Adrenal gland (tissue), 12 donors: Measurements from ENCODE around the gene GNAL. TPM values are rescaled to one million over a fixed set of nuclear protein-coding genes. Genes with fewer than 3 reads are reported as not detected.

Experiments
- DNase-seq, 7 donors: peaks; one replicate each; pipeline ENCODE4 v3.0.0-alpha.2; 2019 to 2020
- H3K27ac ChIP-seq, 5 donors: fragments of 200-600 bp; sonication (generic) in 4 of 5; 1 replicate in 3 of 5; 2 replicates in 2 of 5; pipeline versions ENCODE4 v1.5.1 to v1.8.0; 2016 to 2020; ENCODE audit warnings: mild to moderate bottlenecking in 1 of 5
- H3K27me3 ChIP-seq: fragments of 200-600 bp; 2 replicates; pipeline ENCODE4 v1.8.0; 2021
- H3K36me3 ChIP-seq, 2 donors: fragments of 200-600 bp; replicated peaks in 1 of 2; 1 replicate in 1 of 2; 2 replicates in 1 of 2; pipeline versions ENCODE4 v1.5.1 to v1.8.0; 2018 to 2022
- H3K4me1 ChIP-seq, 2 donors: fragments of 200-600 bp; replicated peaks in 1 of 2; 1 replicate in 1 of 2; 2 replicates in 1 of 2; pipeline versions ENCODE4 v1.5.1 to v1.8.0; 2018 to 2021
- H3K4me3 ChIP-seq, 4 donors: fragments of 200-600 bp; sonication (generic) in 3 of 4; one replicate each; pipeline ENCODE4 v1.5.1; 2016 to 2018
- H3K9me3 ChIP-seq, 3 donors: fragments of 200-600 bp; sonication (generic) in 1 of 3; replicated peaks in 1 of 3; 1 replicate in 2 of 3; 2 replicates in 1 of 3; pipeline versions ENCODE4 v1.5.1 to v1.8.0; 2016 to 2021
- CTCF ChIP-seq, 6 experiments: fragments of 450-650 bp in 4 of 6; fragments of 200-600 bp in 2 of 6; sonication (generic) in 1 of 6; IDR thresholded peaks; 1 replicate in 5 of 6; 2 replicates in 1 of 6; pipeline versions ENCODE4 v1.5.1 to v1.8.0; 2016 to 2021; ENCODE audit warnings: antibody characterized with exemption in 6 of 6, mild to moderate bottlenecking in 2 of 6, moderate library complexity in 1 of 6
- POLR2A ChIP-seq, 2 donors: fragments of 450-650 bp; IDR thresholded peaks; one replicate each; pipeline ENCODE4 v1.6.1; 2017; ENCODE audit warnings: antibody characterized with exemption in 2 of 2, mild to moderate bottlenecking in 2 of 2, moderate library complexity in 1 of 2
- WGBS, 4 donors: extraction: QIAGEN DNeasy Blood & Tissue Kit in 2 of 4; methylation state at CpG; one replicate each; pipeline versions ENCODE4 v1.1.5 to v1.1.7; 2013 to 2017; 5-methylcytosine and 5-hydroxymethylcytosine counted together
- intact Hi-C, 2 donors: fragments of 100-400 bp; cut with DNase I; formaldehyde crosslinking; loops; one replicate each; pipeline versions ENCODE4 v1.14.1 to v1.15.0; 2022 to 2023
- polyA plus RNA-seq, 3 donors: library from polyadenylated mRNA; stranded (reverse); fragments of 200-250 nt in 2 of 3; fragments of 350-450 nt in 1 of 3; fragmentation: Illumina TruSeq in 1 of 3; extraction: RNeasy Lipid Tissue Mini Kit (QIAGEN cat#74804) in 1 of 3; gene quantifications; one replicate each; pipeline ENCODE4 v1.2.3, GENCODE V29; 2013 to 2014
- total RNA-seq, 9 donors: library from RNA; depleted of rRNA in 4 of 9; stranded (reverse); fragments of >200 nt in 4 of 9; fragments of 120-200 nt in 1 of 9; fragmentation: NEBNext Ultra II Directional in 1 of 9; extraction: Animal tissue kit (Norgen Biotek cat#: 25700) in 1 of 9; gene quantifications; one replicate each; pipeline versions ENCODE4 v1.1.0 to v1.2.4, GENCODE V29; 2013 to 2023
- donor health status: healthy with polysubstance abuse.
- donor health status: Bipolar disorder and iron deficiency.
- donor health status: DM: yes; HTN: yes; CAD: no.
- donor health status: DM: no; HTN: no; CAD: no.
- donor health status: DM: no; HTN: no; CAD: no.
- donor health status: DM: yes; HTN: yes; CAD: no.

GNAL gene
- total and polyA plus RNA-seq, 12 donors: 0.48 to 7.0 (median 2.3) TPM

GRCh38 chr18:11661430-11661829 is 27.6 kb upstream of the GNAL start:
- no peaks in the 10 kb centered on the region for H3K36me3 ChIP-seq
- H3K9me3 ChIP-seq: no peaks in the 10 kb centered on the region
- no peak overlapping the region for H3K27ac ChIP-seq
- H3K4me3 ChIP-seq: no peak overlapping the region
- WGBS, 4 donors: 54 to 74% (median 66%) methylated on average over 5 of the region's 5 CpGs
- no peak for DNase-seq
- intact Hi-C loops: no loop called here
- TF ChIP-seq CTCF (IDR thresholded peaks at IDR 0.05) (no peak), POLR2A (IDR thresholded peaks at IDR 0.05) (no peak)
- no peaks in the 10 kb centered on the region for H3K4me1 ChIP-seq
- no peaks in the 10 kb centered on the region for H3K27me3 ChIP-seq

- TF ChIP-seq POLR2A (IDR thresholded peaks at IDR 0.05): no peak
- TF ChIP-seq CTCF (IDR thresholded peaks at IDR 0.05): no peak
- DNase-seq: no peak
- no peak overlapping the region for H3K4me3 ChIP-seq
- no peaks in the 10 kb centered on the region for H3K4me1 ChIP-seq
- WGBS, 4 donors: 69 to 85% (median 76%) methylated on average over 6 of the region's 6 CpGs
- intact Hi-C loops: no loop called here
- H3K9me3 ChIP-seq: no peaks in the 10 kb centered on the region
- no peak overlapping the region for H3K27ac ChIP-seq
- no peaks in the 10 kb centered on the region for H3K36me3 ChIP-seq
- no peaks in the 10 kb centered on the region for H3K27me3 ChIP-seq
Measured at GRCh38 chr18:11663439-11664029, 25.5 kb upstream of the GNAL start.

GRCh38 chr18:11664286-11664685 is 24.8 kb upstream of the GNAL start:
- intact Hi-C loops: no loop called here
- DNase-seq: no peak
- no peaks in the 10 kb centered on the region for H3K9me3 ChIP-seq
- H3K4me1 ChIP-seq: no peaks in the 10 kb centered on the region
- no peaks in the 10 kb centered on the region for H3K36me3 ChIP-seq
- H3K27ac ChIP-seq: no peak overlapping the region
- 67 to 79% (median 77%) methylated on average over 4 of the region's 4 CpGs for WGBS, 4 donors
- H3K4me3 ChIP-seq: no peak overlapping the region
- TF ChIP-seq POLR2A (IDR thresholded peaks at IDR 0.05) (no peak), CTCF (IDR thresholded peaks at IDR 0.05) (no peak)
- no peaks in the 10 kb centered on the region for H3K27me3 ChIP-seq

GRCh38 chr18:11665146-11665545 is 23.9 kb upstream of the GNAL start:
- Histone ChIP-seq H3K4me1 (no peaks in the 10 kb centered on the region), H3K27ac (no peak overlapping the region), H3K4me3 (no peak overlapping the region), H3K9me3 (no peaks in the 10 kb centered on the region), H3K27me3 (no peaks in the 10 kb centered on the region), H3K36me3 (no peaks in the 10 kb centered on the region)
- DNase-seq: no peak
- TF ChIP-seq POLR2A (IDR thresholded peaks at IDR 0.05): no peak
- TF ChIP-seq CTCF (IDR thresholded peaks at IDR 0.05): no peak
- intact Hi-C loops: no loop called here
- 48 to 72% (median 63%) methylated on average over 4 of the region's 4 CpGs for WGBS, 4 donors
